Stimulated activated CD4-positive, alpha-beta T cell treated with anti-CD3 and anti-CD28 coated beads, Interleukin-1b, Interleukin-23, amount 100 ng/mL, for 4 hours (primary cell): Measurements from ENCODE around the gene CYP4F22.
"Not testable (repeated sequence)": the region's sequence is repeated elsewhere in the genome, so short reads cannot be mapped to it uniquely, and the experiment has no call there.

ENCODE experiments used
- DNase-seq, 2 donors: peaks; one replicate each; pipeline ENCODE4 v3.0.0-alpha.2; 2020; ENCODE audit warnings: low read depth in 2 of 2

CYP4F22 gene

DNA sequence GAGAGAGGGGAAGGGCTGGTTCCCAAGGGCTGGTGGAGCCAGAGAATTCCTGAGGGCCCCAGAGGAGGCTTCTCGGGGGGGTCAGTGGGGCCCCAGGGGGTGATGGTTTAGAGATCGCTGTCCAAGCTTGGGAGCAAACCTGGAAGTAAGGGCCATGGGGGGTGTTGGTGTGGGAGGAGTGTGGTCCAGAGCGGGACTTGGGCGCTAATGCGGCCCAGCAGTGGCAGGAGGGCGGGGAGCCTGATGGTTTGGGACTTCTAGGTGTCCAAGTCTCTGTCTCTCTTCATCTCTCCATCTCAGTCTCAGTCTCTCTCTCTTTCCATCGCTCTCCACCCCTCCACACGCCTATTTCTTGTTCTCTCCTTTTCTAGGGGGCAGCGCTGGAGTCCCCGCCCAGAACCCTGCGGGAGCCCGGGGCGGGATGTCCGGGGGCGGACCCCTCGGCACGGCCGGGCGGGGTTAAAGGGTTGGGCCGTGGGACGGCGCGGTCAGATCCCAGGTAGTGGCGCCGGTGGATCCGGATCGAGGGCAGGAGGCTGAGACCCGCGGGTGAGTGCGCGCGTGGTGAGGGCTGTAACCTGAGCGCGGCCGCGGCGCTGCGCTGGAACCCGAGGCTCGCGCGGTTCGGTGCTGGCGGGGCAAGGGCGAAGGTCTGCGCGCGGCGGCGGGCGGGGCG lies at the start of gene CYP4F22:
Gene CYP4F22, plus strand, starts transcription at position 491 of the 676 bp plus-strand sequence. CDS start 16,812 bp downstream, outside the sequence.
- DNase-seq: peak in 1 of 2 donors; percentile 14

DNA sequence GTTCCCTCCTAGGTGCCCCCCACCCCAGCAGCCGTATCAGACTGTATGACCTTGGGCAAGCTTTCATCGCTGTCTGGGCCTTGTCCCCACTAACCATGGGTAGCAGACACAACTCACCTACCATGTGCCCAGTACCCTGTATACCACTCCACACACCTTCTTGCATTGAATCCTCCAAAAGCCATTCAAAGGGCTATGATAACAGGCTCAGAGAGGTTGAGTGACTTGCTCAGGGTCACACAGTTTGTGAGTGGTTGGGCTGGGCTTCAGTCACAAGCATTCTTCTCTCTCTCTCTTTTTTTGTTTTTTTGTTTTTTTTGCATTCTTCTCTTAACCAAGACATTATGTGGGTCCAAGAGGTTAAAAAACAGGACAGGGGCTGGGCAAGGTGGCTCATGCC lies 46.6 kb upstream of the CYP4F22 start:
- no peak for DNase-seq

DNA sequence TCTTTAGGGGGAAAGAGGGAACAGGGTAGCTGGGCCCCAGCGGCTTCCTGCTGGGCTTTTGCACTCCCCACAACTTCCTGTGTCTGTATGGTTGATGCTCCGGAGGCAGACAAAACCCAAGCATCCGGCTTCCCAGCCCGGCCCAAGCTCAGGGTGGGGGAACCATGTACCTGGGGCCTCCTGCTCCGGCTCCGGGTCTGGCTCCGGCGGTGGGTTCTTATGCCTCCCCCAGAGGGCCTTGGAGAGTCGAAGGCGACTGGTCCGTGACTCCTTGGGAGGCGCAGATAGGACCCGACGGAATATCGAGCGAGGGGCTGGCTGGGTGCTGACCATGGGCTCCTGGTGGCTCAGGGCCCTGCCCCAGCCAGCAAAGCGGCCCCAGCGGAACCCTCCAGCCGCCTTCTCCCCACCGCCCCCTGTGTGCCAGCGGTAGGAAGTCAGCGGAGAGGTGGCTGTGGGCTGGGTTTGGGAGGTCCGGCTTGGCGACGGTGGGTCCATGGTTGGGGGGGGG lies 44.4 kb upstream of the CYP4F22 start:
- DNase-seq: peak; percentile 55 to 61

DNA sequence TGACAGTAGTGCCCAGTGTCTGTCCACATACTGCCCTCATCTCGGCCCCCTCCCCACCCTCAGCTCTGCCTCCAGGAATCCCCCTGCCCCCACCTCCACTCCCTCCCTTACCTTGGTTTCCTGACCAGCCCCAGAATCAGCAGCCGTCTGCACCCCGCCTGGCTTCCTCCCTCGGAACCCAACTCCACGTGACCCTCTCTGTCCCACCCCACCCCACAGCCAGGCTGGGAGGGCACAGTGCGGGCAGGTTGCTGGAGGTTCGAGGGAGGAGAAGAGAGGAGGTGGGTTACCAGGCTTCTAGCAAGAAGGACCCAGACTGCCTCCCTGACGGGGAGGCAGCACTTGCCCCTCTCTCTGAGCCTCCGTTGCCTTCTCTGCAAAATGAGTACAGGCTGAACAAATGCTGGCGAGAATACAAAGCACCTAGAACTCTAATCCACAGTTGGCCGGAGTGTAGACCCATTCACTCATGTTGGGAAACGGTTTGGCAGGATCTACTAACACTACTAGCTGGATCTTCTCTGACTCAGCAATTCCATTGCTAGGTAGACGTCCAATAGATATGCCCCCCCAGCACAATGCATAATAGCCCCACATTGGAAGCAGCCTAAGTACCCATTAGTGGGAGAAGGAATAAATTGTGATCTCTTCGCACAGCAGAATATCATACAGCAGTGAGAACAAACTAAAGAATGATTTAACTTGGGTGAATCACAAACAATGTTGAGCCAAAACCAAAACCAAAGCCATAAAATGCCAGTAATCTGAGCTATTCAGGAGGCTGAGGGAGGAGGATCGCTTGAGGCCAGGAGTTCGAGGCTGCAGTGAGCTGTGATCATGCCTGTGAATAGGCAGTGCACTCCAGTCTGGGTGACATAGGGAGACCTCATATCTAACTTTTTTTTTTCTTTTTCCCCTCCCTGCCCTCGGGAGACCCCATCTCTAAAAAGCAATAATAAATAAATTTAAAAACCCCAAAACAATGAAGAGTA lies 43.6 kb upstream of the CYP4F22 start, which contains the start of gene RASAL3:
Gene RASAL3, minus strand, starts transcription at position 151 of the 992 bp plus-strand sequence. CDS start 186 bp downstream, outside the sequence.
- DNase-seq: peak; percentile 48 to 49

DNA sequence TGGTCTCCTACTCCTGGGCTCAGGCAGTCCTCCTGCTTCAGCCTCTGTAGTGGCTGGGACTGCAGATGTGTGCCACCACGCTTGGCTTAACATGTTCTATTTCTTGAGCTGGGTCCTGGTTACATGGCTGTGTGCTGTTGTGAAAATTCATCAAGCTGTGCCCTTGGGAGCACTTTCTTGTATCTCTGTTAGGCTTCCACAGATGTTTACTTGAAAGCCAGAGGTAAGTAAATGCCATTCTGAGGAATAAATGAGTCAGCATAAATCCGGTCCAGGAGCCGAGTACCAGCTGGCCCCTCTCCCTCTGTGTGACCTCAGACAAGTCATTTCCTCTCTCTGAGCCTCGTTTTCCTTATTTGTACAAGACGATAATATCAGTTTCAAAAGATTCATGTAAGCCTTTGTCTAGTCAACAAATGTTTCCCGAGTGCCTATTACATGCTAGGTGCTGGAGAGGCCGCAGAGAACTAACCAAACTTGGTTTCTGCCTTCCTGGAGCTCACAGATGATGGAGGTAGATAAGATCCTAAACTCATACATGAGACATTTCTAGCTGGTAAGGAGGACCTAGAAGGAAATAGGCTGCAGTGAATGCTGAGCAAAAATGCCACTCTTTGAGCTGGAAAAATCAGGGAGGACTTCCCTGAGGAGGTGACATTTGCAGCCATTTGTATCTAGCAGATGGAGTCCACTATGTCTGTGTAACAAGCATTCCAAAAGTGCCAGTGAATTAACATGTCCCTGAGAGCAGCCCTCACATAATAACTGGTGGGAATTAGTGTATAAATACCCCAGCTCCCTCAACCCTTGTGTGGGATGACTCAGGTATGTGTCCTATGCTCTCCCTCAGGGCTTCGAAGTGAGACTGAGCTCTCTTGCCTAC lies 41.2 kb upstream of the CYP4F22 start:
- DNase-seq: peak; percentile 32 to 48

DNA sequence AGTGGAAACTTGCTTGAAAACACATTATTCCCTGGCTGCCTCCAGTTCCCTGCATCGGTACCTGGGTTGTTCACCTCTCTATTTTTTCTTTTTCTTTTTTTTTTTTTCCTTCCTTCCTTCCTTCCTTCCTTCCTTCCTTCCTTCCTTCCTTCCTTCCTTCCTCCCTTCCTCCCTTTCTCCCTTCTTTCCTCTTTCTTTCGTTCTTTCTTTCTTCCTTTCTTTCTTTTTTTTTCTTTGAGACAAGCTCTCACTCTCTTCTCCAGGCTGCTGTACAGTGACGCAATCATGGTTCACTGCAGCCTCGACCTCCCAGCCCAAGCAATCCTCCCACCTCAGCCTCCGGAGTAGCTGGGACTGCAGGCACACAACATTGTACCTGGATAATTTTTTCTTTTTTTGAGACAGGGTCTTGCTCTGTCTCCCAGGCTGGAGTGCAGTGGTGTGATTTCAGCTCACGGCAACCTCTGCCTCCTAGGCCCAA lies 40.6 kb upstream of the CYP4F22 start:
- no peak for DNase-seq

DNA sequence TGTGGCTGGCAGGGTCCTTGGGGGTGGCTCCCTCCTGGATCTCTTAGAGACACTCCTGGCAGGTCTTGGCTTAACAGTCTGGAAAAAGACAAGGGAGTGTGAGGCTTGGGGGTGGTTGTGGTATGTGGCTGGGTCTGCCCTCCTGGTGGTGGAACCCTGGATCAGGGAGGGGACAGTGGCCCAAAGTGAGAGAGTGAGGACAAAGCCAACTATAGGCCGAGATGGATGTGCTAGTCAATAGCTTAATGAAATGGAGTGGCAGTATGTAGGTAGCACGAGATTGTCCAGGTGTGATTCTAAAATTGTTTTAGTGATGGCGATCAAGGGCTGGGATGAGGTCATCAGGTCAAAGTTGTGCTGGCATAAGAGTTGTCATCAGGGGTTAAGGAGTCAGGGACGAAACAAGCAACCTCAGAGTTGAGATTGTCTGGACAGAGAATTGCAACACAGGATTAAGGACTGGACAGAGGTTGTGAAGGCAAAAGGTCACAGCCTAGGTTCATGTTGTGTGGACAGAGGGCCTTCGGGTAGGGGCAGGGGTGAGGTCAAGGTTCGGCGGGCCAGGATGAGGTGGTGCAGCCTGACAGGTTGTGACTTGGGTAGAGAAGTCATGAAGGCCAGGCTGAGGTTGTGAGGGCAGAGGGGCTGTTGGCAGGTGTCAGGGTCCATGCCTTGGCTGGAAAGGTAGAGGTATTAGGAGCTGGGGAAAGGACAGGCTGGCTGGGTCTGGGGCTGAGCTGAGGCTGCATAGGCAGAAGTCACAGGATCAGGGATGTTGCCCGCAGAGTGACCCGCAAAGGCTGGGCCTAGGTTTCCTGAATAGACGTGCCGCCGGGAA lies 39.4 kb upstream of the CYP4F22 start:
- no peak for DNase-seq

DNA sequence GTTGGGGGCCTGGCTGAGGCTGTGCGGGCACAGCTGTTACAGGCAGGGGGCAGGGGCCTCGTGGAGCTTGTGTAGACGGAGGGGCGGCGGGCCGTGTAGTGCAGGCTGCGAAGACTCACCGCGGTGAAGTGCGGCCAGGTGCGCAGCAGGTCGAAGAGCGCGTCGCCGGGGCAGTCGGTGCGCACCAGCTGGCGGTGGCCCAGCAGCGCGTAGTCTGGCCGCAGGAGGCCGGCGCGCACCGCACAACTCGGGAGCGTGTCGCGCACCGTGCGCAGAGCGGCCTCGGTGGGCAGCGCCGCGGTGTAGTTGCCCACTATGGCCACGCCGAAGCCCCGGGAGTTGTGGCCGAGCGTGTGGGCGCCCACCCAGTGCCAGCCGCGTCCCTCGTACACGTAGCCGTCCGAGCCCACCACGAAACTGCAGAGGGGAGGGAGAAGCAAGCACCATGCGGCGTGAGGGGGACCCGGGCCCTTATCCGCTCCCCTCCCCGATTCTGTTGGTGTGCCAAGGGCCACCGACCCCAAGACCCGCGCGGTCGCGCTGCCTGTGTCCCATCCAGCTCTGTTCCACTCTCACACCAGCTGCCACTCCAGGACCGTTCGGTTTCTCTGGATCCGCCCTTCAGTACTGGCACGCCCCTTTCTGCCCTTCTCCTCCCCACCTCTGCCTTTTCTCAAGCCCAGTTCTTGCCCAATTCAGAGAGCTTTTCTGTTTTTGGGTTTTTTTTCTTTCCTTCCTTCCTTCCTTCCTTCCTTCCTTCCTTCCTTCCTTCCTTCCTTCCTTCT lies 38.6 kb upstream of the CYP4F22 start:
- no peak for DNase-seq

DNA sequence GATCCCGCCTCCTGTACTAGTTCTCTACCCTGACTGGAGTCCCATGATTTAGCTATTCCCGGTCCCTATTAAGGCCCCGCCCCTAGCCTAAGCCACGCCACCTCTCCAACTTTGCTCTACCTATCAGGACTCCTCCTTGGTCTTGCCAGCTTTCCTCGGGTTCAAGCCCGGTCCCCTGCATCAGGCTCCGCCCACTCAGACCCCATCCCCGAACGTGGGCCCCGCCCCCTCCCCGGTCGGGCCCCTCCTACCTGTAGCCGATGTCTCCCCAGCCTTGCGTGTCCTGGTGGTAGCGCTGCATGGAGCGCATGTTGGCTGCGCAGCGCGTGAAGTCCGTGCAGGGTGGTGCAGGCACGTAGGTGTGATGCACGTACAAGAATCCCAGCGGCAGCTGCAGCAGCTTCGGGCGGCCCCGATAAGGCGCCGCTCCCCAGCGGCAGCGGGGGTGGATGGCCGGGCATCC lies 36.7 kb upstream of the CYP4F22 start:
- no peak for DNase-seq

DNA sequence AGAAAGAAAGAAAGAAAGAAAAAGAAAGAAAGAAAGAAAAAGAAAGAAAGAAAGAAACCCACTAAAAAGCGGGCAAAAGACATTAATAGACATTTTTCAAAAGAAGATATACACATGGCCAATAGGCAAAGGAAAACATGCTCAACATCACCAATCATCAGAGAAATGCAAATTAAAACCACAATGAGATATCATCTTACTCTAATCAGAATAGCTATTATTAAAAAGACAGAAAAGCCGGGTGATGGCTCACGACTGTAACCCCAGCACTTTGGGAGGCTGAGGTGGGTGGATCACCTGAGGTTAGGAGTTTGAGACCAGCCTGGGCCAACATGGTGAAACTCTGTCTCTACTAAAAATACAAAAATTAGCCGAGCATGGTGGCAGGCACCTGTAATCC lies 34.5 kb upstream of the CYP4F22 start:
- not testable (repeated sequence) for DNase-seq

DNA sequence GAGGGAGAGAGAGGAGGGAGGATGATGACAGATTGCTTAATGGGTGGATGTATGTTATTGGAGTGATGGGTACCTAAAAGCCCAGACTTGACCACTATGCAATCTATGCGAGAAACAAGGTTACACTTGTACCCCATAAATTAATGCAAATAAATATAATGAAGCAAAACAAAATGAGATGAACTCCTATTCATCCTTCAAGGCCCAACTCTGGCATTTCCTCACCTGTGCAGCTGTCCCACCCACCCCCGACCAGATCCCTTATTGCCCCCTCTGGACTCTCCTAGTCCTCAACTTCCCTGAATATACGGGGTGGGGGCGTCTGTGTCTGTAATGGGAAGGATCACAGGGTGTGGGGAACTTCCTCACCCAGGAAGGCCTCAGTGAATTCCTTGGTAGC lies 33.2 kb upstream of the CYP4F22 start:
- no peak for DNase-seq

DNA sequence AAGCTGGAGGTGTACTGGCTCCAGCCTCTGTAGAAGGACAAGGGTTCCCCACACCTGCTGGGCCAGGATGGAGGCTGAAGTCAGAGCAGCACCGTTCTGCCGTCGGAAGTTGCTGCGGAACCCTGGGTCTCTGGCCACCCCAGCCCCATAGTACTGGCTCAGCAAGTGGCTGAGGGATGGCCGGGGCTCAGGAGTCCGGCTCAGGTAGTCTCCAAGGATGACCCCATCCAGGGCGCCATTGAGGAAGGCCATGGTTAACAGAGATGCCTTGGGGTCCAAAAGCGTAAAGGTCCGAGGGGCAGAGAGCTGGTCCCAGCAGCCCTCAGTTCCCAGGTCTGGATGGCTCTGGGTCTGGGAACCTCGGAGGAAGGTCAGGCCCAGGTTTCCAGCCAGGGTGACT lies 32.7 kb upstream of the CYP4F22 start:
- DNase-seq: no peak

DNA sequence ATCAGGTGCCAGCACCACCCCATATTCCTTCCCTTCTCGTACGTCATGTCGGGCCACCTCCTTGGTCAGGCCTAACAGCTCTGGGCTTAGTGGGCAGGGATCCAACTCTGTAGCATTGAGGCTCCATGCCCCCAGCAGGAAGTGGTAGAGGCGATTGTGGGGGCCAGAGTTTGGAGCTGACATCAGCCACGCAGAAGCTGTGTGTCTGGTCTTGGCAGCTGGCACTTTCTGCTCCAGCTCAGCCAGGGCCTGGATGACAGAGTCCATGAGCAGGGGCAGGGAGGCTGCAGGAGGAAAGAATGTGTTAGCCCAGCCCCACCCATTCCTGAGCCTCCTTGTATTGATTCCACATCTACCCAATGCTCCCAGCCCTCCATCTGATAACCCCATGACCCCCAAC lies 32.0 kb upstream of the CYP4F22 start:
- DNase-seq: no peak

DNA sequence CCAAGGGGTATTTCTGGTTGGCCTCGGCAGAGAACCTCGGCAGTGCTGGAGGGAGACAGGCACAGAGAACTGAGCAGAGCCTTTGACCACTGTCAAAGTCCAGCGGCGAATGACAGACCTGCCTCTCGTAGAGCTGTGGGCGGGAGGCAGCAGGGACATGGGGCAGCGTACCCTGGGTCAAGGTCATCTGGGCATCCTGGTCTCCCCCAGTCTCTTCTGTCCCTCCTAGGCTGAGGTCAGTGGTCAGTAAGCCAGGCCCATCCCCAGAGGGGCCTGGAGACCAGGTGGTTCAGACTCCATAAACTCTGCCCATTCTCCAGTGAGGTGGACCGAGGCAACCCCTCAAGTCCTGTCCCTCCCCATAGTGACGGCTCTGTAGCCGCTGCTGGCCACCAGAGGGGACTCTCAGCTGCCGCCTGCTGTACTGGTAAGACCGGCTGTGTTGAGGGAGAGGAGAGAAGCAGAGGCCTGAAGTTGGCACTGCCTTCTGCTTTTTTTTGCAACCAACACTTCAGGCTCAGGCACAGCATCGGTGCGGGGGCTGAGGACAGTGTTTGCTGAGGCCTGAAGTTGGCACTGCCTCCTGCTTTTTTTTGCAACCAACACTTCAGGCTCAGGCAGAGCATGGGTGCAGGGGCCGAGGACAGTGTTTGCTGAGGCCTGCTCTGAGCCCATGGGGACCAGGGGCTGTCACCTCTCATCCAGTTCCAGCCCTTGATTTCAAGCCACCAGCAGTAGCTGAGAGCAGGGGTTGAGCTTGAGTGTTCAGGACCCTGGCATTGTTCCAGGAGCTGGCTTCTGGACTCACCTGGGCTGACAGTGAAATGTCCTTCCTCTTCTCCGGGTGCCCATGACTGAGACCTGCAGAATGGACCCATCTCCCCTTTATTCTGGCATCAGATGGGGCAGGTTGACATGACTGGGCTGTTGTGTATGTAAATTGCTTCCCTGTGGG lies 28.7 kb upstream of the CYP4F22 start, which contains the start of gene PGLYRP2:
Gene PGLYRP2, minus strand, starts transcription at position 111 of the 955 bp plus-strand sequence. CDS start 130 bp downstream, outside the sequence.
- no peak for DNase-seq

DNA sequence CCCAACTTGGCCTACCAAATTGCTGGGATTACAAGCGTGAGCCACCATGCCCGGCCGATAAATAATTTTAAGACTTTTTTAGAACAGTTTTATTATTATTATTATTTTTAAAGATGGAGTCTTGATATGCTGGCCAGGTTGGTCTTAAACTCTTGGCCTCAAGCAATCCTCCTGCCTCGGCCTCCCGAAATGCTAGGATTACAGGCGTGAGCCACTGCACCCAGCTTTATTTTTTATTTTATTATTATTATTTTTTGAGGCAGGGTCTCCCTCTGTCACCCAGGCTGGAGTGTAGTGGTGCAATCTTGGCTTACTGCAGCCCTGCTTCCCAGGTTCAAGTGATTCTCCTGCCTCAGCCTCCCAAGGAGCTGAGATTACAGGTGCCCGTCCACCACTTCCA lies 27.3 kb upstream of the CYP4F22 start:
- not testable (repeated sequence) for DNase-seq

DNA sequence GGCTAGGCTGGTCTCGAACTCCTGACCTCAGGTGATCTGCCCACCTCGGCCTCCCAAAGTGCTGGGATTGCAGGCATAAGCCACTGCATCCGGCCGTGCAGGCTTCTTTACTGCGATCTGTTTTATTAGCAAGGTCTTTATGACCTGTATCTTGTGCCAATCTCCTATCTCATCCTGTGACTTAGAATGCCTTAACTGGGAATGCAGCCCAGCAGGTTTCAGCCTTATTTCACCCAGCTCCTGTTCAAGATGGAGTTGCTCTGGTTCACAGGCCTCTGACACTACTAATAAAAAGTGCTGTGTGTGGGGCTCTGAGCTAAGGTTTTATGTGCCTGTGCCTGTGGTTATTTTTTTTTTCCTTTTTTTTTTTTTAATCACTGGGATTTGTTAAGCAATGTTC lies 22.6 kb upstream of the CYP4F22 start:
- not testable (repeated sequence) for DNase-seq

DNA sequence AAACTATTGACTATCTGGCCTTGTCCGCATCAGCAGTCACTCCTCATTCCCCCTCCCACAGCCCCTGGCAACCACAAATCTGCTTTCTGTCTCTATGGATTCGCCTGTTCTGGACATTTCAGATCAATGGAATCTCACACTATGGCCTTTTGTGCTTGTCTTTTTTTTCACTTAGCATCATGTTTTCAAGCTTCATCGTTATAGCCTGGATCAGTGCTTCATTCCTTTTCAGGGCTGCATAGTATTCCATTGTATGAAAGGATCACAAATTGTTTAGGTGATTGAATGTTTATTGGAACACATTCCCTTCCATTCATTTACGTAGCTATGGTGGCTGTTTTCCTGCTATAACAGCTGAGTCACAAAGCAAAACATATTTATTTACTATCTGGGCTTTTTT lies 21.3 kb upstream of the CYP4F22 start:
- DNase-seq: no peak
